CD4-positive, alpha-beta T cell treated with Interleukin-15 for 1 hour (primary cell): Measurements from ENCODE around the gene DARS1.
A peak's percentile ranks its signal among the peaks of the same experiment; 100 is the strongest.

Source experiments
- DNase-seq: peaks from one replicate; pipeline ENCODE4 v3.0.0-alpha.2; 2020

Gene DARS1

DNA sequence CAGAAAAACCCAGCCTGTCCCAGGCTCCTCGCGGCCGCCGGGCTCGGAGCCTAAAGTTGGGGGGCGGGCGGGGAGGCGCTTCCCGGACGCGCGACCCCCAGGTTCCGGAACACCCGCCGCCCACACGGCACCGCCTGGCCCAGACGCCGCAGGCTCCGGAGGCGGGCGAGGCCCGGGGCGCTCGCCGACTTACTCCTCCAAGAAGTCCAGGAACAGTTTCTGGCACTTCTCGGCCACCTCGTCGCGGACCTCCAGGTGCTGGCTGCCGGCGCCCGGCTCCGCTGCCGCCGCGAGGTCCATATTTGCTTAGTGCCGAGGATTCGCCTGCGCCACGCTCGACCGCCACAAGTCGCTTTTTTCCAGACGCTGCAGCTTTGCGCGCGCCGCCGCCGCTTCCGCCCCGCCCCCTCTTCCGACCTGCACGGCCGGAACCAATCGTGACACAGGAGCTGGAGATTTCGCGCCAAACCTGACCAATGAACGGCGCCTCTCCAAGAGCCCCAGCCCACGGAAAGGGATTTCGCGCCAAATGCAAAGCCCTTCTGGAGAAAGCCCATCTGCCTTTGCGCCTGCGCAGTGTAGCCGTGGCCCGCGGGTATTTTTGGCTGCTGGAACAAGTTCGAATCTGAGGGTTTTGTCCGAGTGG, 109.2 kb downstream of the DARS1 start, which contains the start of gene MCM6:
TSS of gene MCM6 (minus strand) at position 378 of the 646 bp plus-strand sequence. CDS start at position 300, 78 bp downstream.
- DNase-seq, result peak; percentile 99

DNA sequence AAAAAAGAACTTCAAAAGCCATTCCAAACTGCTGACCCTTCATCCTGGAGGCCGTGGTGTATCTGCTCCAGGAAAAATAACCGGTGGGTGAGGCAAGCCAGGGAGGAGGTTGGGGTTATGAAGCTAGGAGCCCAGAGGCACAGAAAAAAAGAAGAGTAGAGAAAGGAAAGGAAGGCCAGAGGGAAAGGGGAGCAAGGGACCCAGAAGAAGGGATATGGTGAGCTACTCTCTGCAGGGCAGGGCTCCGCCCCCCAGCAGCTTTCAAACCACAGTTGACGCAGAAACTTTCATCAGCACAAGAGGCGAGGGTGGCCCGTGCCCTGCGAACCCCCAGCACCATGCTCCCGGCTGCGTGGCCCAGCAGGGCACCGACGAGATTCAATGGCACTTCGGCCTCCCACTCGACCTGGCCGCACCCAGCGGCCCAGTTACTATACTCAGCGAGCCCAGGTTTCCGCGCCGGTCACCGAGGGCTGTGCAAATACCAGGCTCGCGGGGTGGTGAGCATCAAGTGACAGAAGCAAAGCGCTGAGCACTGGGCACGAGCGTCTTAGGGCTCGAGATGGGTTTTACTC, 109.8 kb downstream of the DARS1 start:
- peak; percentile 73 for DNase-seq

DNA sequence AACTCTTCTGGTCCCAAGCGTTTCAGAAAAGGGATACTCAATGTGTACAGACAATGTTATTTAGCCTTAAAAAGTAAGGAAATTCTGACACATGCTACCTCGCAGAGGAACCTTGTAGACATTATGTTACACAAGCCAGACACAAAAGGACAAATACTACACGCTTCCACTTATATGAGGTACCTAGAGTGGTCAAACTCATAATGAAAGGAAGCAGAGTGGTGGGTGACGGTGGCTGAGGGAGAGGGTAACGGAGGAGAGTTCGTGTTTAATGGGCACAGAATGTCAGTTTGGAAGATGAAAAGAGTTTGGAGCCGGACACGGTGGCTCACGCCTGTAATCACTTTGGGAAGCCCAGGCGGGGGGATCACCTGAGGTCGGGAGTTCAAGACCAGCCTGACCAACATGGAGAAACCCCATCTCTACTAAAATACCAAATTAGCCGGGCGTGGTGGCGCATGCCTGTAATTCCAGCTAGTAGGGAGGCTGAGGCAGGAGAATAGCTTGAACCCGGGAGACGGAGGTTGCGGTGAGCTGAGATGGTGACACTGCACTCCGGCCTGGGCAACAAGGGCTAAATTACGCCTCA, 110.6 kb downstream of the DARS1 start:
- DNase-seq, result no peak

DNA sequence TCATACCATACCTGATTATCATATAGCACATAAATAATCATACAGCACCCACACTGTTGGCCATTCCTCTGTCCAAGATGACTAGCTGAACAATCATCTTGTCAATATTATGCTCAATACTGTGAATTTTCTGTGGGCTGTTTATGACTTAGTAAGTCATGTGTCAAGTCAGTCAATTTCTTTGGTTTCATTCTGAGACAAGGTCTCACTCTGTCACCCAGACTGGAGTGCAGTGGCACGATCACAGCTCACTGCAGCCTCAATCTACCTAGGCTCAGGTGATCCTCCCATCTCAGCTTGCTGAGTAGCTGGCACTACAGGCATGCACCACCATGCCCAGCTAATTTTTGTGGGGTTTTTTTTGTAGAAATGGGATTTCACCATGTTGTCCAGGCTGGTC, 114.9 kb downstream of the DARS1 start:
- no peak for DNase-seq

DNA sequence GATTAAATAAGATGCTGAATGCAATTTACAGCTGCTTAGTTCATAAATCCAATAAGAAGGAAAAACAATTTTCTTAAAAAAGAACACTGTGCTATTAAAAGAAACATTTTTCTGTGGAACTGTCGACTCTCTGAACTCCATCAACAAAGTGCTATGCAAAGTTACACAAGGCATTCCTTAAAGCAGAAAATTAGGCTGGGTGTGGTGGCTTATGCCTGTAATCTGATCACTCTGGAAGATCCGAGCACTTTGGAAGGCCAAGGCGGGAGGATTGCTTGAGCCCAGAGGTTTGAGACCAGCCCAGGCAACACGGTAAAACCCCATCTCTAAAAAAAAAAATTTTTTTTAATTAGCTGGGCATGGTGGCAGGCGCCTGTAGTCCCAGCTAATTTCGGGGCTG, 122.2 kb downstream of the DARS1 start:
- DNase-seq, result no peak

DNA sequence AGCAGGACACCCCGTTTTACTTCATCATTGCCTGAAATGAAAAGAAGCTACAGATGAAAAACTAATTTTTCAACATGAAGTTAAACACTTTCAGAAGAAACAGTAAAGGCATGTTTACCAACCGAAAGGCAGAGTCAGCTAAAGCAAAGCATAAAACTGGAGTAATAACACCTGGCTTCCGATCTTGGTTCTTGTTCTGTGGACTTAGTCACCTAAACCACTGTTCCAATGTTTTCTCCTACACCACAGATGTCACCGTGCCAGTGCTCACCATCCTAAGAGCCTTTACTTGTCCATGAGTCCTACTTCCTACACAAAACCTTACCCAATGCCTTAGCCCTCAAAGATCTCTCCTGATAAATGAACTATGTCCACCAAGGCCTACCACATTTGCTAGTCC, 122.7 kb downstream of the DARS1 start:
- DNase-seq, result no peak
